HG03159 (cell line): Measurements from ENCODE around the gene RNASE7.

Source experiments
- ATAC-seq: cut with Tn5 transposase; IDR thresholded peaks from one replicate; pipeline ENCODE4 v1.9.1; 2021; ENCODE audit warnings: mild to moderate bottlenecking, moderate library complexity; ENCODE audit not compliant: unreplicated experiment

The RNASE7 gene

DNA sequence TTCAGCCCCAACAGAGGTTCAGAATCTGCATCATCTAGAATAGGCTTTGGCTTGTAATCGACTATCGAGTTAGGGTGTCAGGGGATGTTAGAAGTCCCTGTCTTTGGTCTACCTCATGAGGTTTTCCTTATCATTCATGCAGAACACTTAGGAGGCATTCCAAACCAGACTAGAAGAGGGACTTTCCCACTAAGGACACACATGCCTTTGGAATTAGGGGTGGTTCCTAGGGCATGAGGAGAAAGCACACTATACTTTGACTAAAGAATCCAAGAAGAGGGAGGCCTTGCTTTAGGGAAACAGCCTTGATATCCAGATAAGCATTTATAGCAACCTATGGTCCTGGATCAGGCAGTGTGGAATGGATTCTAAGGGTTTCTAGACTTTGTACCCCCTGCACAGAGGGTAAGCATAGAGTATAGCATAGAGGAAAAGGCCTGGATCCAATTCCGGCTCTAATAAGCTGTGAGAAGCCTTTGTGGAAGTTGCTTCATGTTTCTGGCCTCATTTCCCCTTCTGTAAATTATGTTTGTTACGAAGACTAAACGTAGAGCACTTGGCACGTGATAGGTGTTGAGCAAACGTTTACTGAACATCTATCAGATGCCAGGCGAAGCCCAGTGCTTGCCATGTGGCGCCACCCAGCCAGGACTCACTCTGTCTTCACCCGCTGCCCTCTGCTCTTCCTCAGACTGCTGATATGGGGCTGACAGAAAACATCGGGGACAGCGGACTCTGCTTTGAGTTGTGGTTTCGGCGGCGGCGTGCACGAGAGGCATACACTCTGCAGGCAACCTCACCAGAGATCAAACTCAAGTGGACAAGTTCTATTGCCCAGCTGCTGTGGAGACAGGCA is 43.1 kb downstream of the RNASE7 start:
- ATAC-seq = no peak

DNA sequence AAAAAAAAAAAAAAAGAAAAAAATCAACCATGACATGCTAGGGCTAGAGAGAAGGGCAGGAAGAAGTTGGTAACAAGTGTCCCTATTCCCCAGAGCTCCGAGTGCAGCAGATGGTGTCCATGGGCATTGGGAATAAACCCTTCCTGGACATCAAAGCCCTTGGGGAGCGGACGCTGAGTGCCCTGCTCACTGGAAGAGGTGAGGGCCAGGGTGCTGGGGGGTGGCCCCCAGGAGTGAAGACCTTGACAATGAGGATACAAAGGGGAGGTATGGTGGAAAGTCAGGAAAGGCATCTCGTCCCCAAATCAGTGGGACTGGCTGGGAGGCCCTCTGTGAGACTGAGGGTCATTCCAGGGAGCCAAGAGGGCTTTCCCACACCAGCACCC is 44.7 kb downstream of the RNASE7 start:
- no peak for ATAC-seq

DNA sequence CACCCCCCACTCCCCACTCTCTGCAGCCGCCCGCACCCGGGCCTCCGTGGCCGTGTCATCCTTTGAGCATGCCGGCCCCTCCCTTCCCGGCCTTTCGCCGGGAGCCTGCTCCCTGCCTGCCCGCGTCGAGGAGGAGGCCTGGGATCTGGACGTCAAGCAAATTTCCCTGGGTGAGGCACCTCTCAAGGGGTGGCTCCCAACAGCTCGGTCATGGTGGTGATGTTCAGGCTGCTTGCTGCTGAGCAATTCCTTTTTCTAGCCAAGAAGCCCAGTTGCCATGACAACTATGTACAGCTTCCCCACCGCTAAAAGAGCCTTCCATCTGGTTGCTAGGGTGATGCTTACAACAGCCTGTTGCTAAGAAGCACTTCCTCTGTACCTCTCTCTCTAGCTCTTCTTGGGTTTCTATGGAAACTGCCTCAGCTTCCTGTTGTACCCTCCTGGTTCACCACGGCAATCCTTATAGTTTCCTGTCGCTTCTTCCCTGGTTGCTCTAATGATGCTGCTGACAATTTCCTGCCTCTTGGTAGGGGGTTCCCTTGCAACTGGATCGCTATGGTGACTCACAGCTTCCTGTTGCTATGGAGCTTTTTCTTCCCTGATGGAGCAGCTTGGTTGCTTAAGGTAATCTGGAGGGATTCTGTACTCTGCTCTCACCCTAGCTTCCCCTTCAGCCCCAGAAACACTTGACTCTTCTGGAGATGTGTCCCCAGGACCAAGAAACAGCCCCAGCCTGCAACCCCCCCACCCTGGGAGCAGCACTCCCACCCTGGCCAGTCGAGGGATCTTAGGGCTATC is 45.3 kb downstream of the RNASE7 start:
- ATAC-seq = peak; percentile 71

DNA sequence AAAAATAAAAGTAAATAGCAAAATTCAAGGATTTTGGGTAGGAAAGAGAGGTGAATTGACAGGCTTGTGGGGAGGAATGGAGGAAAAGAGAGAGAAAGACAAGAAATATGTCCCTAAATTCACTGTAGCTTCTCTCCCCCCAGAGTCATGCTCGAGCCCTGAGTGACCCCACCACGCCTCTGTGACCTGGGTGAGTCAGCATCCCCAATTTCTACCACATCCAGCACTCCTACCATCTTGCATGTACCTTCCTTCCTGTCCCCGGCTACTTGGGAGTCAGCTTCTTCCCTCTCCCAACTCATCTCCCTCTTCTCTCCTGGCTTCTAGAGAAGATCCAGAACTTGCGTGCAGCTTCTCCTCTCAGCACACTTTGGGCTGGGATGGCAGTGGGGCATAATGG is 46.5 kb downstream of the RNASE7 start:
- no peak for ATAC-seq

DNA sequence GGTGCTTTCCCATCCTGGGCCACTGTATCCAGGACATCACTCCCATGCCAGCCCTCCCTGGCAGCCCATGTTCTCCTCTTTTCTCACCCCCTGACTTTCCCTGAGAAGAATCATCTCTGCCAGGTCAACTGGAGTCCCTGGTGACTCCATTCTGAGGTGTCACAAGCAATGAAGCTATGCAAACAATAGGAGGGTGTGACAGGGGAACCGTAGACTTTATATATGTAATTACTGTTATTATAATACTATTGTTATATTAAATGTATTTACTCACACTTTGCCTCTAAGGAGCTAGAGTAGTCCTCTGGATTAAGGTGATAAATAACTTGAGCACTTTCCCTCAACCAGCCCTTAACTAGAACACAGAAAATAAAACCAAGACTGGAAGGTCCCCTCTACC is 47.1 kb downstream of the RNASE7 start:
- ATAC-seq = no peak

DNA sequence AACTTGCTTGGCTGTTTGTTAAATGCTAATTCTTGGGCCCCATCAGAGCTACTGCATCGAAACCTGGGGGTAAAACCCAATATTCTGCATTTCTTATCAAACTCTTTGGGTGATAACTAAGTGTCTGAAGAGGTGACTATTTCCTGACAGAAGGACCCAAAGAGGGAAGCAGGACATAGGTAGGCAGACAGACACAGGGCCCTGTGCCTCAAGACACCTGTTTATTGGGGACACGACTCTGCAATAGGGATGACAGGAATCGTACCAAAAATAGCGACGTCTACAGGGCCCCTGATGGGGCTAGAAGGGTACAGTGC is 47.7 kb downstream of the RNASE7 start:
- no peak for ATAC-seq

DNA sequence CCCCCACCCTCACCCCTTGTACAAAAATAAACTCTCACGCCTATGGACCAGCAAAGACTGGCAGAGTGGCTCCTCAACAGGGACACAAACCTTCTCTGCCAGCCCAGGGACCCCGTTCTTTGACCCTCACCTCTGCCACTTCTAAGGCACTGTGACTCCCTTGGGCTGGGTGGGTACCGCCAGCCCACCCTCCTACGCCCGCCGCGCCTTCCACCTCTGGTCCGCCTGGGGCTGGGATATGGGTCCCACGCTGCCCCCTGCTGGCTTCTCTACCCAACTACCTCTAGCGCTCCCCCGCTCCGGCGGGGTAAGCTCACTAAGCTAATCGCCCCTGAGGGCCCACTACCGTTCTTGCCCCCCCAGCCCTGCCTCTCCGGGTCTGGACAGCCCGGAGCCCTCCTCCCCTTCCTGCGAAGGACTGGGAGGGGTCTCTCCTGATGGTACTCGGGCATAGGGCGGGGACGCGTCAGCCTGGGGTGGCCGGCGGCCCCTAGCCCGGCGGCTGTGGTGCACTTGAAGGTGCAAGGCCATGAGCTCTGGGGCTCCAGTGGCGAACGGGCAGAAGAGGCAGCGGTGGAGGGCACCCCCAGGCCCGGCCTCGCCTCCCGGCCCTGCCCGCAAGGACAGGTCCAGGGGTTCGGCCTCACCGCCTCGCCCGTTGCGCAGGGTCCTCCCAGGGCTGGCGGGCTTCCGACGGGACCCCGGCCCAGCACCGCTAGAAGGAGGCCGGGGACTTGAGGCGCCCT is 48.2 kb downstream of the RNASE7 start:
- no peak for ATAC-seq

DNA sequence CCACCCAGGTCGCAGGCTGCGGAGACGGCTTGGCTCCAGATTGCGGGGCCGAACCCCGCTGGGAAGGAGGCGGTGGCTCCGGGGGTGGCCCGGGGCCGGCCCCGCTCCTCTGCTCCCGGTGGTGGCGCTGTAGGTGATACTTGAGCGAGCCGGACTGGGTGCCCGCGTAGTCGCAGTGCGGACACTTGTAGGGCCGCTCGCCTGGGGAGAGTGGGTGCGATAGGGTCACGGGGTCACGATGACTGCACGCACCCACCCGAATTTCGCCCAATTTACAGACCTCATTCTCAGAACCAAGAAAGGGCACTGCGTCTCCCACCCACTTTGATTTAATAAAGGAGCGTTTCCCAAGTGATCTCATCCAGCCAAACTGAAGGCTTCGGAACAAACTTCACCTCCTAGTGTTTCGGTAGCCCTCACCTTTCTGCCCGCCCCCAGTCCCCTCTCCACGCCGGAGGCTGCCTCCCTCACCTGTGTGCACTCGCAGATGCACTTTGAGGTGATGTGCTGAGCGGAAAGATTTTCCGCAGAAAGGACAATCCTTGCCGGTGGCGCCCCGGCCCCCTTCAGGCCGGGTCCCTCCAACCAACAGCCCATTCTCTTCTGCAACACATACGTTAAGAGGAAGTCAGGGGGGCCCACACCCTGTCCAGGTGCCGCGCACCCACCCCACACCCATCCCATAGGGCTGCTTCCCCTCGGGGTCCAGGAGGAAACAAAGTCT is 48.9 kb downstream of the RNASE7 start:
- no peak for ATAC-seq

DNA sequence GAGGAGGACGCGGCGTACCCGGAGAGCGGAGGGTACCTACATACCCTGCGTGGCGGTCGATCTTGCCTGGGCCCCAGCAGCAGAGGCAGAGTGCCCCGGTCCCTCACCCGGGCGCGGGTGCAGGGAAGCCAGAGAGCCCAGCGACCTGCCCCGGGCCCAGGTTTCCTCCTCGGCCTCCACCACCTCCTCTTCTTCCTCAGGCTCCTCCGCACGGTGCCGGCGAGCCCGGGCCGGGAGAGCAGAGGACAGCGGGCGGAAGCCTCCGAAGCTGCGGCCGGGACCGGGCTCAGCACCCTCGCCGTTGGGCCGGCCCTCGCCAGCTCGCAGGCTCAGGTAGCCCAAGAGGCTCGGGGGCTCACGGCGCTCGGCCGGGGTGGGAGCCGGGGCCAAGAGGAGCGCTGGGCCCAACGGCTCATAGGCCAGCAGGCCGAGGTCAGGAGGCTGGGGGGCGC is 49.7 kb downstream of the RNASE7 start:
- no peak for ATAC-seq

DNA sequence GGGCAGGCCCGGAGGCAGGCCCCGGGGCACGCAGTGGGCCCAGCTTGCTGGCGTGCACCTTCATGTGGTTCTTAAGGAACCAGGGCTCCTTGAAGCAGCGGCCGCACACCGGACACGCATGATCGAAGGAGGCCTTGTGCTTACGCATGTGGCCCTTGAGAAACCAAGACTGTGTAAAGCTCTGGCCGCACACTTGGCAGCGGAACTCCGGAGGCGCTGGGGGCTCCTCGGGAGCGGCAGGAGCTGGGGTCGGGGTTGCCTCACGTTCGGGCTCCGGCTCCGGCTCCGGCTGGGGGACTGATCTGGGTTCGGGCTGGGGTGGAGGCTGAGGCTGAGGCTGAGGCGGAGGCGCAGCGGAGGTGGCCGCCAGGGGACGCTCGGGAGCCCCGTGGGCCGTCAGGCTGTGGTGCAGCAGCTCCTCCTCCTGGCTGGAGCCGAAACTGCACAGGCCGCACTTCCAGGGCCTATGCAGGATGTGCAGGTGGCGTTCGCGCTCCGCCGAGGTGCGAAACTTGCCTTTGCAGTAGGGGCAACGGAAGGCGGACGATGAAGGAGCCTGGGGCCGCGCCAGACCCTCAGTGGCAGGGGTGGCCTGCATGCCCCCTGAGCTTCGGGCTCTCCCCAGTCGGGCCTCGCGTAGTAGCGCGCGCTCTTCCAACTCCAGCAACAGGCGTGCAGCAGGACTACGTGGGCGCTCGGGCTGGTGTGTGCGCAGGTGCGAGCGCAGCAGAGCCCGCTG is 50.3 kb downstream of the RNASE7 start:
- ATAC-seq = peak; percentile 76

DNA sequence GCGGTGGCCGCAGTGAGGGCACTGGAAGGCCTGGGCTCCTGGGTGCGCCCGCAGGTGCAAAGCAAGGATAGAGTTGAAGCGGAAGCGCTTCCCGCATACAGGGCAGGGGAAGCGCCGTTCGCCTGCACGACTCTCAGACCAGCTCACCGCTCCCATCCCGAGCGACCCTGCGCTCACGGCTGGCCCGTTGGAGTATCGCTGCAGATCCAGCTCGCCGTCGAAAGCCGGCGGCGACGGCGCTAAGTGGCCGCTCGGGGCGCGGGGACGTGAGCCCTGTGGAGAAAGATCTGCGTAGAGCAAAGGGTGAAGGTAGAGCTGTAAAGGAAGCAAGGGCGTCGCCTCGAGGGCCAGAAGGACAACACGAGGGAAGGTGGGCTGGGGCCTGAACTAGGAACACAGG is 50.9 kb downstream of the RNASE7 start:
- ATAC-seq = no peak
